SW 1271 (cell line): ENCODE measurements around the gene ANKHD1.

Experiments used
- DNase-seq, 2 experiments: peaks; one replicate each; lab custom pipeline; 2025; lab: John Stamatoyannopoulos, UW

Gene ANKHD1

DNA sequence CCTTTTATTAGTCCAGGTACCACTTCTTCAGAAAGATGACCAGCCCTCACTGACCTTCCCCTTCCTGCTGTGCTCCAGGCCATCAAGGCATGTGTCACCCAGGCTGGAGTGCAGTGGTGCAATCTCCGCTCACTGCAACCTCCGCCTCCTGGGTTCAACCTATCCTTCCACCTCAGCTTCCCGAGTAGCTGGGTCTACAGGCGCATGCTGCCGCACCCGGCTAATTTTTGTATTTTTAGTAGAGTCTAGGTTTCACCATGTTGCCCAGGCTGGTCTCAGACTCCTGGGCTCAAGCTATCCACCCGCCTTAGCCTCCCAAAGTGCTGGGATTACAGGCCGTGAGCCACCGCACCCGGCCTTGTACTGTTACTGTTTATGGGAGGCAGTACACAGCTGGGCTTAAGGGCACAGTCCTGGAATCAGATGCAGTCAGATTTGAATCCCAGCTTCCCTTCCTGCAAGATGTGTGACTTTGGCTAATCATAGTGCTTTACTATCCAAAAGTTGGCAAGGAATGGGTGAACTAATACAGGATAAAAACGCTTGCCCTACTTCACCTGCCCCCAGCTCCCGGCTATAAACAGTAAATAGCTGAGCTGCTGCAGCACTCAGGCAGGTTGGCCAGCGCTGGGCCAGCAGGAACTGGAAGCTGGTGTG, 145.3 kb downstream of the ANKHD1 start:
- no peak for DNase-seq

GRCh38 chr5:140547508-140548299, 146.1 kb downstream of the ANKHD1 start, which contains the start of gene EIF4EBP3:
EIF4EBP3 (plus strand) TSS chr5:140547662; CDS start chr5:140547738, 76 bp downstream.
- peak in 1 of 2 experiments; percentile 77 for DNase-seq

DNA sequence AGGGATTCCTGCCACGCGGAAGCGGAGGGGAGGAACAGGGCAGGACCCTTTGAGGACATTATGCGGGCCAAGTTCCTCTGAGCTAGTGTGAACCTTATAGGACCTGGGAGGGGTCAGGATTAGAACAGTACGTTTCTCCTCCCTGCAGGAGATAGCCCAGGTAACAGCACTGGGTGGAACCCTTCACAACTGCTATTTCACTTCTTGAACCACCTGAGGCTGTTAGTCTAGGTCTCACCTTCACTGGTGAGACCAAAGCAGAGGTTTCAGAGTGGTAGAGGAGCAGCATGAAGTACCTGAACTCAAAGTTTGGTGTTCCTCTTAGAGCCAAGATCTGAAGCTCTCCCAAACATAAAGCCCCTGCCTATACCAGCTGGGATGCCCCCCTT, 146.7 kb downstream of the ANKHD1 start:
- DNase-seq: no peak

DNA sequence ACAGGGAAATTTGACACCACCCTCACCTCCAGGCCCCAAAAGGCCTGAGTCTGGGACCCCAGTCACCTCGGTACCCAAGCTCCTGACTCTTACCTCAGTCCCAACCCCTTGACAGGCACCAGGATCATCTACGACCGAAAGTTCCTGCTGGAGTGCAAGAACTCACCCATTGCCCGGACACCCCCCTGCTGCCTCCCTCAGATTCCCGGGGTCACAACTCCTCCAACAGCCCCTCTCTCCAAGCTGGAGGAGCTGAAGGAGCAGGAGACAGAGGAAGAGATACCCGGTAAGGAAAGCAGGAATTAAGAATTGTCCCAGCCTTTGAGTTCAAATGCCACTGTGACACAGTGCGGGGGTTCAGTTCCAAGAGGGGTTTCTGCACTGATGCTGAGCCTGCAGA, 147.2 kb downstream of the ANKHD1 start:
- no peak for DNase-seq

- DNase-seq: no peak
Measured at GRCh38 chr5:140549237-140550144, 147.9 kb downstream of the ANKHD1 start.

DNA sequence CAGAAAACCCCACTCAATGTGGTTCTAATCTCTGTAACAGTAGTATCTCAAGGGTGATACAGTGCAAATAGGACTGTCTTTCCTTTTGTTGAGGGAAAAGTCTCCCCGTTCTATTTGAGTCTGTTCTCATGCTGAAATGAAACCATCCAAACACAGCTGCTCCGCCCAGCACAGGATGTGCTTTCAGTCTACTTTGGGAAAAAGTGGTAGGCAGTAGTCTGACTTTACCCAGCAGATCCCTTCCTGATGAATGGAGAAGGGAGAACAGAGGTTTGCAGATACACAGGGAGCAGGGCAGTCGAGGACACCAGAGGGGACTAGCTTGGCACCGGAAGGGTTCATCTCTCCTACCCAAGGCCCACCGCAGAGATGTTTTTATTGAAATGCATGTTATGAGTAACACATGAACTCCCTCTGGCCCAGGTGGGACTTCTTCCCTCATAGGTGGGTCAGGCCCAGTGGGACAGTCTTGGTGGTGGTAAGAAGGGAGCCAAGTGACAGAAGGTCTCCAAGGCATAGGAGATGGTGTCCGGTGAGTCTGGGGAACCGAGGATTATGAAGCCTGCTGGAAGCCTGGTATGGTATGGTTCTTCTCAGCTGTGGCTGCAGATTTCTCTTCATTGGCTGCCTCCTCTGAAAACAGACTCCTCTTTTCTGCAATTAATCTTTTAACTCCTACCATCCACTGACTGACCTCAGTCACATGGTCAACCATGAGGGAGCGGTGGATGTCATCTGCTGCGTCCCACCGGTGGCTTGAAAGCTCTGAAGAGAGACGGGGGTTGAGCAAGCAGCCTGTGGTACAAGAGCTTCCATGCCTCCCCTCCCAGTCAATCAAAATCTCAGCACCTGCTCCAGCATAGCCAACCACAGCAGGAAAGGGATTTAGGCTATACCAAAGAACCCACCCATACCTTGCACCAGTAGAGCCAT, 148.8 kb downstream of the ANKHD1 start:
- no peak for DNase-seq

GRCh38 chr5:140551872-140552271, 150.2 kb downstream of the ANKHD1 start:
- no peak for DNase-seq

GRCh38 chr5:140553657-140554056, 152.0 kb downstream of the ANKHD1 start:
- DNase-seq: no peak

- no peak for DNase-seq
Measured at GRCh38 chr5:140554454-140554853, 152.8 kb downstream of the ANKHD1 start.

GRCh38 chr5:140555747-140556312, 154.2 kb downstream of the ANKHD1 start:
- no peak for DNase-seq

GRCh38 chr5:140556438-140556837, 154.8 kb downstream of the ANKHD1 start:
- DNase-seq: no peak

GRCh38 chr5:140557136-140557805, 155.6 kb downstream of the ANKHD1 start, which contains the start of gene SRA1:
SRA1 (minus strand) TSS chr5:140557473; CDS start chr5:140557452, 21 bp downstream.
- peak; percentile 80 to 91 for DNase-seq

DNA sequence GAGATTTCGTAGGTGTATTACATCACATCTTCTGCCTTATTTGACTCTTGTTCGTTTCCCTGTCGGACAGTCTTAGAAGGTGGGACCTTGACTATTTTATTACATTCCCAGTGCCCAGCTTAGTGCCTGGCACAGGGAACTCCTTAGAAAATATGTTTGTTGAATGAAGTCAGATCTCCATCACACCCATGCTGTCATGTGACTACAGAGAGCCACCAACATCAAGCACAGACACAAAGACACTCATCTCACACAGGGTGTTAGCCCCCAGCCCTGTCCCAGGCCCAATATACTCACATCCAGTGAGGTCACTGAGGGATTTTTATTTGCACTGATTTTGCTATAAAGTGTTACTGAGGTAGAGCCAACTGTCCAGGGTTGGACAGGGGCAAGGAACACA, 156.3 kb downstream of the ANKHD1 start:
- DNase-seq: no peak

GRCh38 chr5:140558542-140558941, 156.9 kb downstream of the ANKHD1 start:
- no peak for DNase-seq

GRCh38 chr5:140560227-140560626, 158.6 kb downstream of the ANKHD1 start:
- no peak for DNase-seq

DNA sequence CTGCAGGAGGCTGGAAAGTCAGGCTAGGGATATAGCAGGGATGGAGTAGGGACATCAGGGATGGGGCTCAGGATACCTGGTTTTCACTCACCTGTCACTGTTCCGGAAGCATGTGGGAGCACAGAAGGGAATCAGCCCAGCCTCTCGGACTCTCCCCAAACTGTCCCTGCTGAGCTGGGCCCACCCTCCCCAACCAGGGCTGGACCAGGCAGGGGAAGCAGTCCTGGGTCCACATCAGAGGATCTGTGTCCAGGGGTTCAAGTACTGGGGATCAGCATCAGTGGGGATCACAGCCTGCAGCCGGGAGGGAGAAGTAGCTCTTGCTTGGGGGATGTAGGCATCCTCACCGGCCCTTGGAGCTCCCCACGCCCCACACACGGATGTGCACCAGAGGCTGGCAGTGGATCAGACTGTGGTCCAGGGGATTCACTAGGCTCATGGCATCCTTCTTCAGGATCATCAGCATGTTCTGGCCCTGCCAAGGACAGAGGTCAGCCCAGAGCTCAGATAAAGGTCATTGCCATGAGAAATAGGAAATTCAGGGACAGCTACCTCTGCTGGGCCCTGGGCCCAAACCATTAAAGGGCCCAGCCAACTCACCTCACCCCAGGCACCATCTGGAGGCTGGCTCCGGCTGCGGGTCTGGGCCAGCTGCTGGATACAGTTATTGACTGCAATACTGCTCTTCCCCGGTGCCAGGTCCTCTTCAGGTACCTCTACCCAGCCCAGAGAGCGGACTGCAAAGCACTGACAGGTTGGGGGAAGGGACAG, 160.3 kb downstream of the ANKHD1 start:
- no peak for DNase-seq

DNA sequence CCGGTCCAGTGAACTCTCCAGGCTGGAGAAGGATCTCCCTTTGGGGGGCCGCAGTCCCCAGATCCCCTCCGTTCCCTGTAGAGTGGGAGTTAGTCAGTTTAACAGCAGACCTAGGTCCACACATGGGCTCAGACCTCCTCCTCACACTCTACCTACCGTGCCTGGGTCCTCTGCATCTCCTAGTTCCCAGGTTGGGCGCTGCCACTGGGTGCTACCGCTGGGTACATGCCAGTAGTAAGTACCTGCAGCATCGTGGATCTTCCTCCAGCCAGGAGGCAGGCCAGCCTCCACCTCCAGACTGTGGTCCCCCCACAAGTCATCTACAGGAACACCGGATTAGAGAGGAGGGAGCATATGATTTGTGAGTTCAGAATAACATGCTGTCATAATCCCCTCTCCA, 162.0 kb downstream of the ANKHD1 start:
- DNase-seq: no peak

GRCh38 chr5:140564196-140565023, 162.8 kb downstream of the ANKHD1 start, which contains the start of the genes APBB3 and SLC35A4:
APBB3 (minus strand) TSS chr5:140564598; CDS start chr5:140564245, 353 bp downstream.
SLC35A4 (plus strand) TSS chr5:140564828; CDS start chr5:140567170, 2,342 bp downstream.
- peak; percentile 97 to 98 for DNase-seq
